Body of pancreas (tissue), 4 donors: ENCODE results near the gene SETD6.

Source experiments
- POLR2A ChIP-seq, 3 donors: fragments of 450-650 bp; IDR thresholded peaks; one replicate each; pipeline ENCODE4 v1.6.1; 2016; ENCODE audit warnings: antibody characterized with exemption in 3 of 3, mild to moderate bottlenecking in 2 of 3
- TF ChIP-seq, protein P1 (sequence below), 7 experiments: fragments of 450-650 bp in 4 of 7; fragments of 200-600 bp in 3 of 7; sonication (generic) in 3 of 7; IDR thresholded peaks; one replicate each; pipeline ENCODE4 v1.5.1; 2016 to 2019; ENCODE audit warnings: antibody characterized with exemption in 7 of 7

DNA sequence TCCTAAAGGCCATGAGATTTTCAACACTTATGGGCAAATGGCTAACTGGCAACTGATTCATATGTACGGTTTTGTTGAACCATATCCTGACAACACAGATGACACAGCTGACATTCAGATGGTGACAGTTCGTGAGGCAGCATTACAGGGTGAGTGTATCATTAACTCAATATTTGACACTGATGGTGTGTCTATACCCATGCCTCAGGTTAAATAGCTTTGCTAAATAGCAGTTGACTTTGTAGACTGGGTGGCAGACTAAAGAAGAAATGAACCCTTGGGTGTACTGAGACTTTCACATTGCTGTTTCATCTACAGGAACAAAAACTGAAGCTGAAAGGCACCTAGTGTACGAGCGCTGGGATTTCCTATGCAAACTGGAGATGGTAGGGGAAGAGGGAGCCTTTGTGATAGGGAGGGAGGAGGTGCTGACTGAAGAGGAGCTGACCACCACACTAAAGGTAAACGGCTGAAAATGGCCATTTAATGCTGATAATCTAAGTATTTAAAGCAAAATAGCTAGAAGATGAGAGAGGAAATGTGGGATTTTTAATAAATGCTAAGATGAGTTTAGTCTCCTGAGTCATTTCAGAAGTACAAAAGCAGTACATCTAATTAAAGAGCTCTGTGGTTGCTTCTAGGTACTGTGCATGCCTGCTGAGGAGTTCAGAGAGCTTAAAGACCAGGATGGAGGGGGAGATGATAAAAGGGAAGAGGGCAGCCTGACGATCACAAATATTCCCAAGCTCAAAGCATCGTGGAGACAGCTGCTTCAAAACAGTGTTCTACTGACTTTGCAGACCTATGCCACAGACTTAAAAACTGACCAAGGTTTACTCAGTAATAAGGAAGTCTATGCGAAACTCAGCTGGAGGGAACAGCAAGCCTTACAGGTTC lies 3.0 kb downstream of the SETD6 start:
- no peak for TF ChIP-seq POLR2A (IDR thresholded peaks at IDR 0.05)
- TF ChIP-seq, protein P1, sequence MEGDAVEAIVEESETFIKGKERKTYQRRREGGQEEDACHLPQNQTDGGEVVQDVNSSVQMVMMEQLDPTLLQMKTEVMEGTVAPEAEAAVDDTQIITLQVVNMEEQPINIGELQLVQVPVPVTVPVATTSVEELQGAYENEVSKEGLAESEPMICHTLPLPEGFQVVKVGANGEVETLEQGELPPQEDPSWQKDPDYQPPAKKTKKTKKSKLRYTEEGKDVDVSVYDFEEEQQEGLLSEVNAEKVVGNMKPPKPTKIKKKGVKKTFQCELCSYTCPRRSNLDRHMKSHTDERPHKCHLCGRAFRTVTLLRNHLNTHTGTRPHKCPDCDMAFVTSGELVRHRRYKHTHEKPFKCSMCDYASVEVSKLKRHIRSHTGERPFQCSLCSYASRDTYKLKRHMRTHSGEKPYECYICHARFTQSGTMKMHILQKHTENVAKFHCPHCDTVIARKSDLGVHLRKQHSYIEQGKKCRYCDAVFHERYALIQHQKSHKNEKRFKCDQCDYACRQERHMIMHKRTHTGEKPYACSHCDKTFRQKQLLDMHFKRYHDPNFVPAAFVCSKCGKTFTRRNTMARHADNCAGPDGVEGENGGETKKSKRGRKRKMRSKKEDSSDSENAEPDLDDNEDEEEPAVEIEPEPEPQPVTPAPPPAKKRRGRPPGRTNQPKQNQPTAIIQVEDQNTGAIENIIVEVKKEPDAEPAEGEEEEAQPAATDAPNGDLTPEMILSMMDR (IDR thresholded peaks at IDR 0.05): no peak
